Activated CD8-positive, alpha-beta memory T cell treated with anti-CD3 and anti-CD28 coated beads for 36 hours (primary cell): ENCODE data around the gene MGAT4A. TPM values are rescaled to one million over a fixed set of nuclear protein-coding genes. Genes with fewer than 3 reads are reported as not detected.

Experiments
- CTCF ChIA-PET: fragments of 350-600 bp; sonication (Branson Sonifier 250); formaldehyde crosslinking; loops from one replicate; lab custom pipeline; 2021; ENCODE audit warnings: antibody characterized with exemption; lab: Charles Lee
- POLR2A ChIA-PET: fragments of 350-600 bp; sonication (Branson Sonifier 250); formaldehyde crosslinking; loops from one replicate; lab custom pipeline; 2021; ENCODE audit warnings: antibody characterized with exemption; lab: Charles Lee
- total RNA-seq, 2 experiments: library from RNA; stranded (reverse); gene quantifications; one replicate each; pipeline ENCODE4 v1.2.3, GENCODE V29; 2021

Gene MGAT4A
- total RNA-seq, result 10 to 100 TPM; 45.2 to 48.7 TPM

DNA sequence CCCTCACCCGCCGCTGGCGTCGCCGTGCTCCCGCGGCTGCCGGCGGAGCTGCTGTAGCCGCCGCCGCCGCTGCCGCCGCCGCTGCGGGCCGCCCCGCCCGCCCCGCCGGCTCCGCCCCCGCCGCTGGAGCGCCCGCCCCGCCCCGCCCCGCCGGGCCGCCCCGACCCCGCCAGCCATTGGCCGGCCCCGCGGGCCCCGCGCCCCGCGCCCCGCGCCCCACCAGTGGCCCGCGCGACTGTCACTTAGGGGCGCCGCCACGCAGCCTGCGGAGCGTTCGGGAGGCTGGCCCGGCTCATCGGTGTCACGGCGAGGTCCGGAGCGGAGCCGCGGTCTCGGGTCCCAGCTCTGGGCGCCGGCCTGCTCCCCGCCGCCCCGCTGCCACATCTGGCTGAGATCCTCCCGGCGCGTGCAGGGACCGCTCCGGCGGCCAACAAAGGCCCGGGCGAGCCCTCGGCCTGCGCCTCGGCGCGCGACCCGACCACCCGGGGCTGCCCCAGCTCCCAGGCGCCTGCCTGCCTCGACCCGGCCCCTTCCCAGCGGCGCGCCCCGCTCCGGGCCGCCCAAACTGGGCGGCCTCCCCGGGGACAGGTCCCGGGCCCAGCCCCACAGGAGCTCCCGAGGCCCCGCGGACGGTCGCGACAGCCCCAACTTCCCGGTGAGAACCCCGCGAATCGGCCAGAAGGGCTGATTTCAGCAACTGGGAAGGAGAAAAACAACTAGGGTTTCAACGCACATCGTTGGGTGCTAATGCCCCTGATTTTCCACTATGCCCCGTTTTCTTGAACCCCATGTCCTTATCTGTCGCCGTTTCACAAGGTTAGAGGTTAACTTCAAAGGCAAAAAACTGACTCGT lies at the start of gene MGAT4A:
MGAT4A (minus strand) TSS at position 92 of the 853 bp plus-strand sequence. CDS start 4,800 bp downstream, outside the sequence.
- ChIA-PET CTCF (interaction anchor here (1.5 to 3.5 kb wide), 6 partner anchors 12 to 92 kb away, joined by 4 to 16 read pairs (median 6); no protein-coding TSS in a partner anchor), POLR2A (interaction anchor here (0.6 to 3.2 kb wide), 13 partner anchors 9 to 1069 kb away, joined by 3 to 17 read pairs (median 4); no protein-coding TSS in a partner anchor)

DNA sequence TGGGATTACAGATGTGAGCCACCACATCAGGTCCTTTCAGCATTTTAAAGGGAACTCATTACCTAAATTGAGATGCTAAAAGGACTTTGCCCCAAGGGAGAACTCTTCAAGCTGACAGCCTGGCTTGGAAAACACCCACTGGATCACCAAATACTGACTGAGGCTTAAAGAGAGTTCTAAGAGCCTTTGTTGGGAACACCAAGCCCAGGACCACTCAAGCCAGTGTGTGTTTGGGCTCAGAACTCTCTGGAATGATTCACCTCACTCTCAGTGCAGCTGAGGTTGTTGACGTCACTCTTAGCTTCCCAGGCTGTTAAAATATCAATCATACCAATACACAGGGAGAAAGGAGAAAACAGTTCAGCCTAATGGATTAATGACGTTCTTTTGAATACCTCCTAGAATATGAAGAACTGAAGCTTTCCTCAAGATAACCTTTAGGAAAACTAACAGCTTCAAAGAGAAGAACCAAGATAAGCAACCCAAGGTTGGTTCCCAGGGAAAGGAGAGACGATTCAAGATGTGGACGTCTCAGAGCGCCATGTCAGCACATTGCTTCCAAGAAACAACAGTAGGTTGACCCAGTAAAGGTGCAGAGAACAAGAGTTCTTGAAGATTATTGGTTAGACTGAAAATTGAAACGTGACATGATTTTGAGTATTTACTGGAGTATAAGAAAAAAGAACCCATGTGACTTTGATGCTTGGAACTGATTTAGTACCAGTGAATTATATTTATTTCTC lies 48.0 kb upstream of the MGAT4A start:
- POLR2A ChIA-PET, result no interaction called here

DNA sequence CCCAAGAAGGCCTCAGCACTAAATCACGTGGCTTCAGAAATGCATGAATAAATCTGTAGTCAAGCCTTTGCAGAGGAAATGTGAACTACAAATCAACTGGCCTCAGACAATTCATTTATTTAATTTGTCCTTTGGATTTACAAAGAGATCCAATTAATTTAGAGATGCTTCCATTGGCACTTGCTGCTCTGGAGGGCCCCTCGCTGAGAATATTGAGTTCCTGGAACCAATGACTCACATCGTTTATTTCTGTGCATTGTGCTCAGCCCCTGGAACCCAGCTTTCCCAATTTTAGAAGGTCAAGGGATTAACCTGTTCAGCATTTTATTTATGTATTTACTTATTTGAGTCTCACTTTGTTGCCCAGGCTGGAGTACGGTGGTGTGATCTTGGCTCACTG lies 47.2 kb upstream of the MGAT4A start:
- CTCF ChIA-PET, result no interaction called here
- POLR2A ChIA-PET, result no interaction called here

More for the DNA sequence above, 48.0 kb upstream of the MGAT4A start:
- CTCF ChIA-PET, result no interaction called here

DNA sequence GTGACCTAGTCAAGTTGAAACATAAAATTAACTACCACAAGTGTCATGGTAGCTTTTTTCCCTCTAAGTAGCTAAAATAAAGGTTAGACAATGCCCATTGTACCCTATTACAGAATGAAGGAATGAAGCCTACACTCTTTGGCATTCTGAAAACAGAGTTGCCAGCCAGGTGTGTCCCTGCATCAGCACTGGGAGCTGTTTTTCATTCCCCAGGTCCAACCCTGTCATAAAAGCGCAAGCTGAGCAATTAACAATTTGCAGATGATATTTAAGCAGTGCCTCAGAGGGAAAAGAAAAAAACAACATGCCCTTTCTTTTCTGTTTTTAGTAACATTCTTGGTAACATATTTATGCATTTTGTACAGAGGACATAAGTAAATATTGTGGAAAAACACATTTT lies 46.8 kb upstream of the MGAT4A start:
- ChIA-PET POLR2A (no interaction called here), CTCF (no interaction called here)

DNA sequence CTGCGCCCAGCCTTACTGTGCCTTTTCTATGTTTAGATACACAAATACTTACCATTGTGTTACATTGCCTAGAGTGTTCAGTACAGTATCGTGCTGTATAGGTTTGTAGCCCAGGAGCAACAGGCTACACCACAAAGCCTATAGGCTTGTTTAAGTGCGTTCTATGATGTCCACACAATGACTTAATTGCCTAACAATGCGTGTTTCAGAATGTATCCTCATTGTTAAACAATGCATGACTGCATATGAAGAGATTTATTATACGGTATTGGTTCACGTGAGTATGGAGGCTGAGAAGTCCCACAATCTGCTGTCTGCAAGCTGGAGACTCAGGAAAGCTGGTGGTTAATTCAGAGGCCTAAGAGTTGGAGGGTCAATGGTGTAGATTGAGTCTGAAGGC lies 46.1 kb upstream of the MGAT4A start:
- CTCF ChIA-PET, result interaction anchor here (0.7 kb wide), 1 partner anchor 9 kb away, joined by 3 read pairs; no protein-coding TSS in a partner anchor
- POLR2A ChIA-PET, result no interaction called here

DNA sequence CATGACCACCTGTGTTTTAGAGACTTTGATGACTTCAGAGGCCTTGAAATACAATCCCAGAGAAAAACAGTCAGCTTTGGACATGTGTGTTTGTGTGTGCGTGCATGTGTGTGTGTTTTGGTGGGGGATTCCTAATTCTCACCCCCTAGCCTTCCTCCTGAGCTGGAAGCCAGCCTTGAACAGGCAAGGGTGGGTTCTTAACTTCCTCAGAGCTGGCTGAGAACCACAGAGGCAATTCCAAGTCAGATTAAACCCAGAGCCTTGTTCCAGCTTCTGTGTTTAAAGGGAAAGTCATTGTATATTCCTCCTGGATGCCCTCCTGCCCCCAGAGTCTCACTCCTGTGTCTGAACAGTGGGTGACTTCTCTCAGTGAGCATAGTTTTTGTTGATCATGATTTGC lies 45.2 kb upstream of the MGAT4A start:
- ChIA-PET CTCF (interaction anchor here (1.0 kb wide), 1 partner anchor 46 kb away, joined by 3 read pairs; no protein-coding TSS in a partner anchor), POLR2A (no interaction called here)

DNA sequence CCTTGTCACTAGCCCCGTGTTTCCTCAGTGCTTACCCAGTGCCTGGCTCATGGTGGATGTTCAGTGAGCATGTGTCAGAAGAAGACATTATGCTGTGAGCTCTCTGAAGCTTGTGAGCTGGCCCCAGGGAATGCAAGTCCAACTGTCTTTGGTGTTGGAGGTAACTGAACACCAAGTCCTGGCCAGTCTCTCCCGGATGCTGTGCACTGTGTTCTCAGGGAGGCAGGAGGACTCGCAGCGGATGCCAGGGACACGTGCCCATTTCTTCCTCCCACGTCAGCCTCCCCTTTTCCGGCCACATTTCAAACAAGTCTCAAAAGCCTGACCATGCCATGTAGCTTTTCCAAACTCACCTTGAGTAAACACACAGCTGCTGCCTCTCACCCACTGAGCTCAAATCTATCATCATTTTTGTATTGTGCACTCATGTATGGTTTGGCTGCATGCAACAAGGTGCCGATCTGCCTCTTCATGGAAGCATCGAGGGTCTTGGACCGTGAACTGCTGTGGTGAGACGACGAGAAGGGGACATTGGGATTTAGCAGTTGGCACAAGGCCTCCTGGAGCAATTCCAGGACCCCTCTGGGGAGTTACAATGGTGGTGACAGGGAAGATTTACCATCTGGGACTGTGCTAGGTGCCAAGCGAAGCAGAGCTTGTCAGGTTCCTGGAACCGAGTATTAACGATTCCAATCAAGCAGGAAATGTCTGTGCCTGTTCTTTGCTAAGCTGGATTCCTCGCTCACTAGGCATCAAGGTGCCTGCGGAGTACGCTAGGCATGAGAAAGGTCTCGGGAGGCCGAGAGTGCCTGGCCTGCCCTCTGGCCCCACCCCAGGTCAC lies 44.4 kb upstream of the MGAT4A start:
- POLR2A ChIA-PET, result no interaction called here
- CTCF ChIA-PET, result no interaction called here

DNA sequence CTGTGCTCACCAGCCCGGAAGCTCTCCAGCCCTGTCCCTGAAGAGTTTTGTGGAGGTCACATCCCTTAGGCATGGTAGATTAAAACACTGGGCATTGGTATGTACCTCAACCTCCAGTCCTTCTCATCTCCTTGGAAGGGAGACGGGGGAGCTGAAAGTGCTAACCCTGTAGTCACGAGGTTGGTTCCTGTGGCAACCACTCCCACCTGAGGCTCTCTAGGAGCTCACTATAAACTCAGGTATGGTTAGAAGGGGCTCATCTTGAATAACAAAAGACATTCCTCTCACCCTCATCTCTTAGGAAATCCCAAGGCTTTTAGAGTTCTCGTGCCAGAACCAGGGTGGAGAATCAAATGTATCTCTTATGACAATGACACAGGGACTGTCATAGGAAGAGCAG lies 43.0 kb upstream of the MGAT4A start:
- POLR2A ChIA-PET, result interaction anchor here (0.6 kb wide), 1 partner anchor 29 kb away, joined by 3 read pairs; no protein-coding TSS in a partner anchor
- CTCF ChIA-PET, result no interaction called here

DNA sequence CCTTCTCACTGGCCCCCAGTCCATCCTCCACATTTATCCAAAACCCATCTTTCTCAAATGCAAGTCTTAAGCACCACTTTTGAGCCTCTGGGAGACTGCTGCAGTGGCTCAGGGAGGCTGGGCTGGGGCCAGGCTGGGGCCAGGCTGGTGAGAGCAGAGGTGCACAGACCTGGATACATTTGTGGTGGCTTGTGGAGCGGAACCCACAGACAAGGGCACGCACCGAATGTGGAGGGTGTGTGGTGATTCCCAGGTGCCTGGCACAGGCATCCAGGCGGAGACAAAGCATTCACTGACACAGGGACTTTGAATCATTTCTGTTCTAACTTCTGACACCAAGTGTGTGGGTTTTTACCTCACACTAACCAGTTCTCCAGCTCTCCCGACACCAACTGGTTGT lies 42.2 kb upstream of the MGAT4A start:
- ChIA-PET POLR2A (no interaction called here), CTCF (no interaction called here)

DNA sequence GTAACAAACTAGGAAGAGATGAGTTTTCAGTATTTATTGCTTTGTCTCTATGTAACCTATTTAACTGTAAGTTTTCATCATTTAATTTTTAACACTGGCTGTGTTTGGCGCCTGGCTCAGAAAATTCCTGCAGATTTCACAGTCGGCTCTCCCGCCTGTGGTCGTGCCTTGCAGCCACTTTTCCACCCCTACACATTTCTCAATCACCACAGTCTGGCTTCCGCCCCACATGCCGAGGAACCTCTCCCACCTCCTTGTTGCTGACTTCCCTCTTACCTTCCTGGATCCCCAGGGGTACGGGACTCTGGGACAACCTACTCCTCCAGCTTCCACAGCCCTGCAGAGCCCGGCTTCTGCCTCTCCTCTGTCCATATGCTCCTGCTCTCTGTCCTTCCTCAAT lies 41.6 kb upstream of the MGAT4A start:
- POLR2A ChIA-PET, result interaction anchor here (1.2 kb wide), 2 partner anchors 12 to 14 kb away, joined by 5 to 6 read pairs; no protein-coding TSS in a partner anchor
- CTCF ChIA-PET, result no interaction called here

DNA sequence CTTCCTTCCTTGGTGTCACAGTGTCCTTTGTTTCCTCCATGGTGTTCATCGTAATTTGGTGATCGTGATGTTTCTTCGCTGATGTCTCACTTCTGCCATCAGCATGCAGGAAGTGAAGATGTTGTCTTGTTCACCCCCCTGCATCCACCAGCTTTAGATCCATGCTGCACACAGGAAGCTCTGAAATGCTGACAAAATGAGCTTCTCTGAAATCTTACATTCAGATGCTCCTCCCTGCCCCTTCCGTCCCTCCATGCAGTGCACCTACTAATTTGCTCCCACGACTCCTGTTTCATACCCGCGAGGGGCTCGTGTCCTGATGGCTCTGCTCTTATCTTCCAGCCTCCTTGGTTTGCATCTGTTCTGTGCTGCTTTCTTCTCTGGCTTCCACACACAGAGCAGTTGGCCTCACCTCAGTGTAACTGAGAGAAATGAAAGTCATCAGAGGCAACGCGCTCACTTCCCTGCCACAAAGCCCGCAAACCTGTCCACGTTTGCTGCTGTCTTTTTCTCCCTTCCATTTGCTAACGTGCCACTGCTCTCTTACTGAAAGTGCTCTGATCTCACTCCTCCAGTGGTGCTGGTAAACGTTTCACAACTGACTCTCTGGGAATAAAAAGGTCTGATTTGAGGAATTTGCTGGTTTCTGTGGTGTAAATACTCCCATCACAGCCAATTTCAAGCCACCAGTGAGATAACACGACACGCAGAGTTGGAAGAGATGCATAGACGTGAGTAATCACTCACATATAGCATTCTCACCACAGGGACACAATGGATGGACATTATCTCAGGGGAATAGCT lies 41.0 kb upstream of the MGAT4A start:
- ChIA-PET CTCF (interaction anchor here (0.7 to 3.4 kb wide), 8 partner anchors 27 to 140 kb away, joined by 3 to 16 read pairs (median 3); no protein-coding TSS in a partner anchor), POLR2A (interaction anchor here (0.9 to 2.1 kb wide), 6 partner anchors 11 to 52 kb away, joined by 3 to 17 read pairs (median 4); partner anchors contain the start of gene MGAT4A)

DNA sequence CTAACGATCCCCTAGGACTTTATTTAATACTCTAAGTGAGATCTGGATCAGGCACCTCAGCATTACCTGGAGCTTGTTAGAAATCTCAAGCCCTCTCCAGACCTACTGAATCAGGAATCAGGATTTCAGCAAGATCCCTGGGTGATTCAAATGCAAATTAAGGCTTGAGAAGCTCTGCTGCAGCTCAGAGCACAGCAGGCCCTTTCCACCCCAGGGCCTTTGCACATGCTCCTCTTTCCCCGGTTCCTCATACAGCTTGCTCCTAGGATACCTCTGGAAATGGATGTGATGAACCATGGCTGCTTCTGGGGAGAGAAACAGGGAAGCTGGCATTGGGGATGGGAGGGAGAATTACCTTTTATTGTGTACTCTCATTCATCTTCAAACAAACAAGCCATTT lies 40.3 kb upstream of the MGAT4A start:
- ChIA-PET POLR2A (interaction anchor here (0.6 to 2.1 kb wide), 8 partner anchors 13 to 132 kb away, joined by 3 to 17 read pairs (median 4); partner anchors contain the start of gene MGAT4A), CTCF (interaction anchor here (0.6 to 3.4 kb wide), 13 partner anchors 26 to 256 kb away, joined by 3 to 16 read pairs (median 3); no protein-coding TSS in a partner anchor)

DNA sequence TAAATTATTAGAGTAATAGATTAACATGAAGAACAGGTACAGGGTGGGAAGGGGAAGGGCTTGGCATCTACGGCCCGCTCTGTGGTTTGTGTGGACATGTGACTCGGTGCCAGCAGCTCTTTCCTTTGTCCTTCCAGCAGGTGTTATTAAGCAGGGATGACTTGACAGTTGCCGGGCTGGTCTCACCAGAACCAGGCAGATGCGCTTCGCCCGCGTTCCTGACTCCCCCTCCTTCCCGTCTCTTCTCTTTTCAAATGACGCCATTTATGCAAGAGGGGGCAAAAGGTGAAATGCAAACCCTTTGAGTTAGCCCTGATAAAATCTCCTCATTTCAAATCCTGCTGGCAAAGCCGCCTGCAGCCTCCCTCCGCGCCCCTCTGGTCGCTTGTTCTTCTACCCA lies 38.9 kb upstream of the MGAT4A start:
- ChIA-PET CTCF (interaction anchor here (1.2 to 3.4 kb wide), 3 partner anchors 39 to 120 kb away, joined by 3 to 16 read pairs (median 6); partner anchors contain the start of gene MGAT4A), POLR2A (no interaction called here)

DNA sequence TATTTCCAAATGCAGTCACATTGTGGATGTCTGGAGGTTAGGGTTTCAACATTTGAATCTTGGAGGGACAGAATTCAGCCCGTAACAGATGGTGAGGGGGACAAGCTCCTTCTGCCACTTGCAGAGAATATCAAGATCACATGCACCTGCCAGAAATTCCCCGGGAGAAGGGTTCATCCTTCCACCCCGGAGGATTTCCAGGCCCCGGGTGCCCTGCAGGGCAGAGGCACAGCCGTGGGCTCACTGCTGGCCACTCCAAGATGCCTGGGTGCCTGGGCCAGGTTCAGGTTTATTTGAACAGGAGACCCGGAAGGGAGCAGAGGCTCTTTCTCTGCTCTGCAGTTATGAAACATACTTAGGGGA lies 38.2 kb upstream of the MGAT4A start:
- ChIA-PET CTCF (interaction anchor here (2.5 to 3.4 kb wide), 2 partner anchors 38 to 120 kb away, joined by 6 to 16 read pairs; partner anchors contain the start of gene MGAT4A), POLR2A (no interaction called here)

DNA sequence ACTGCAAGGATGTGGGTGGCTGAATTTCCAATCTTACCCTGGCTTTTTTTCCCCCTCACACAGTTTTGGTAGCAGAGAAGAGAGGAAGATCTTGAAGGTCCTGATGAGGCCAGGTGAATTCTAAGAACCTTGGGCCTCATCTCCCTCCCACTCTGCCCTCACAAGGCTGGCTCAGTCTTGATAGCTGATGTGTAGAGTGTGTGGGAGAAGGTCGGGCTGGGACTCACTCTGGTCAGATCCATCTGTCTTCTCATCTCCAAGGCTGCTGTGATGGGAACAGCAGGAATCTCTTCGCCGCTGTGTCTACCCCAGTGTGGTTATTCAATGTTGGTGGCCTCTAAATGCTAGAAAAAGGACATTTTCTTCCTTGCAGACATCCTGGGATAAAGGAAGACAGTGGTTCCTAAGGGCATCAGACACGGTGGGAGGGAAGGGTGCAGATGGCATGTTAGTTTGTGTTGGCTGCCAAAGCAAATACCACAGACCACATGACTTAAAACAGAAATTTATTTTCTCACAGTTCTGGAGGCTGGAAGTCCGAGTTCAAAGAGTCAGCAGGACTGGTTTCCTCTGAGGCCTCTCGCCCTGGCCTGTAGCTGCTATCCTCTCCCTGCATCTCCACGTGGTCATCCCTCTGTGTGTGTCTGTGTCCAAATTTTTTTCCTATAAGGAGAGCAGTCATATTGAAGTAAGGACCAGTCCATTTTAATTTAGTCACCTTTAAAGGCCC lies 37.6 kb upstream of the MGAT4A start:
- ChIA-PET POLR2A (interaction anchor here (0.6 to 1.2 kb wide), 3 partner anchors 9 to 68 kb away, joined by 3 to 8 read pairs (median 3); partner anchors contain the start of gene MGAT4A), CTCF (interaction anchor here (1.2 to 3.4 kb wide), 3 partner anchors 38 to 119 kb away, joined by 4 to 16 read pairs (median 6); partner anchors contain the start of gene MGAT4A)

DNA sequence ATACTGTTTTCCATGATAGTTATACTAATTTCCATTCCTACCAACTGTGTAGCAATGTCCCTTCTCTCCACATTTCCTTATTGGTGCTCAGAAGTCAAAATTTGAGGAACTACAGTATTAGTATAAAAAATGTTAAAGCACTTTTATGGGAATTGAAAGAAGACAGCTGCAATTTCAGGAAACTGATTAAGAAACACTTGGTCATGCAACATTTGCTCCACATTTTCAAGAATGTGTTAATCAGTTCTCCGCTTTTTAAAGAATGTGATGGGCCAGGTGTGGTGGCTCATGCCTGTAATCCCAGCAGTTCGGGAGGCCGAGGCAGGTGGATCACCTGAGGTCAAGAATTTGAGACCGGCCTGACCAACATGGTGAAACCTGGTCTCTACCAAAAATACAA lies 33.6 kb upstream of the MGAT4A start:
- ChIA-PET POLR2A (no interaction called here), CTCF (interaction anchor here (0.5 kb wide), 1 partner anchor 73 kb away, joined by 3 read pairs; no protein-coding TSS in a partner anchor)
